ENCODE data around the gene SF3A1.

DNA sequence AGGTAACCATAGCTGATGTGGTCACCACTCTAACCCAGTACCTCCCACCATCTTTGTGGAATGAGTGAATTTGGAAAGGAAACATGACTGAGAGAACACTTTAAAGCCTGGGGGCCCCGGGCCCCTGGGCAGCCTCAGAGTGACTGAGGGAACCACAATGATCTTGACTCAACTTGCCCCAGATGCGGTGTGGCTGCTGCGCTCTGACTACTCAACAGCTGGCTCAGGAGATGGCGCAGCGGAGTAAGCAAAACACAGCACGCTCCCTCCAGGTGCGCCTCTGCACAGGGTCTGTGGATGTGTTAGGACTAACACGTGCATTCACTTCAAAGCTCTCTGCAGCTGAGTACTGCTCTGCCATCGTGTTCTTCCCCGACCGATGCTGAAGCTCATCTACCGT, 24.6 kb upstream of the SF3A1 start:
- no peak for TF ChIP-seq EZH2 (IDR thresholded peaks at IDR 0.05; ENCODE audit: borderline replicate concordance, low read depth, low read length)
- no peak for TF ChIP-seq TAF1 (IDR thresholded peaks at IDR 0.05; ENCODE audit: control insufficient read depth, extremely low read depth, insufficient read depth, low read length, severe bottlenecking)
- TF ChIP-seq, protein P1, sequence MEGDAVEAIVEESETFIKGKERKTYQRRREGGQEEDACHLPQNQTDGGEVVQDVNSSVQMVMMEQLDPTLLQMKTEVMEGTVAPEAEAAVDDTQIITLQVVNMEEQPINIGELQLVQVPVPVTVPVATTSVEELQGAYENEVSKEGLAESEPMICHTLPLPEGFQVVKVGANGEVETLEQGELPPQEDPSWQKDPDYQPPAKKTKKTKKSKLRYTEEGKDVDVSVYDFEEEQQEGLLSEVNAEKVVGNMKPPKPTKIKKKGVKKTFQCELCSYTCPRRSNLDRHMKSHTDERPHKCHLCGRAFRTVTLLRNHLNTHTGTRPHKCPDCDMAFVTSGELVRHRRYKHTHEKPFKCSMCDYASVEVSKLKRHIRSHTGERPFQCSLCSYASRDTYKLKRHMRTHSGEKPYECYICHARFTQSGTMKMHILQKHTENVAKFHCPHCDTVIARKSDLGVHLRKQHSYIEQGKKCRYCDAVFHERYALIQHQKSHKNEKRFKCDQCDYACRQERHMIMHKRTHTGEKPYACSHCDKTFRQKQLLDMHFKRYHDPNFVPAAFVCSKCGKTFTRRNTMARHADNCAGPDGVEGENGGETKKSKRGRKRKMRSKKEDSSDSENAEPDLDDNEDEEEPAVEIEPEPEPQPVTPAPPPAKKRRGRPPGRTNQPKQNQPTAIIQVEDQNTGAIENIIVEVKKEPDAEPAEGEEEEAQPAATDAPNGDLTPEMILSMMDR (IDR thresholded peaks at IDR 0.05 in 2 of 3, conservative IDR thresholded peaks at IDR 0.05 in 1 of 3; ENCODE audit: insufficient read depth in 2 of 3, low read depth in 1 of 3, low read length in 3 of 3) = no peak
- TF ChIP-seq FOS (IDR thresholded peaks at IDR 0.05; ENCODE audit: extremely low read depth, insufficient read length) = no peak
- TF ChIP-seq SETDB1 (IDR thresholded peaks at IDR 0.05; ENCODE audit: low read length) = no peak
- TF ChIP-seq TRIM28 (IDR thresholded peaks at IDR 0.05) = no peak
- TF ChIP-seq ZFX (CRISPR knock-in tag; IDR thresholded peaks at IDR 0.05) = no peak
- TF ChIP-seq, protein P2, sequence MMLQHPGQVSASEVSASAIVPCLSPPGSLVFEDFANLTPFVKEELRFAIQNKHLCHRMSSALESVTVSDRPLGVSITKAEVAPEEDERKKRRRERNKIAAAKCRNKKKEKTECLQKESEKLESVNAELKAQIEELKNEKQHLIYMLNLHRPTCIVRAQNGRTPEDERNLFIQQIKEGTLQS (IDR thresholded peaks at IDR 0.05) = no peak
- TF ChIP-seq, protein P2 (CRISPR knock-in tag; conservative IDR thresholded peaks at IDR 0.05) = no peak
- TF ChIP-seq POLR2A (conservative IDR thresholded peaks at IDR 0.05) = no peak
- no peak for TF ChIP-seq CBX8 (IDR thresholded peaks at IDR 0.05; ENCODE audit: borderline replicate concordance, extremely low read depth, low read depth, low read length, poor library complexity, severe bottlenecking)
- TF ChIP-seq ZNF274 (IDR thresholded peaks at IDR 0.05; ENCODE audit: borderline replicate concordance, low read depth, low read length) = no peak
- TF ChIP-seq TEAD4 (IDR thresholded peaks at IDR 0.05; ENCODE audit: low read length) = no peak
- no peak for TF ChIP-seq TEAD4 (CRISPR knock-in tag; IDR thresholded peaks at IDR 0.05; ENCODE audit: borderline replicate concordance)
- TF ChIP-seq GATAD2B (IDR thresholded peaks at IDR 0.05; ENCODE audit: borderline replicate concordance) = no peak
- TF ChIP-seq, protein P3, sequence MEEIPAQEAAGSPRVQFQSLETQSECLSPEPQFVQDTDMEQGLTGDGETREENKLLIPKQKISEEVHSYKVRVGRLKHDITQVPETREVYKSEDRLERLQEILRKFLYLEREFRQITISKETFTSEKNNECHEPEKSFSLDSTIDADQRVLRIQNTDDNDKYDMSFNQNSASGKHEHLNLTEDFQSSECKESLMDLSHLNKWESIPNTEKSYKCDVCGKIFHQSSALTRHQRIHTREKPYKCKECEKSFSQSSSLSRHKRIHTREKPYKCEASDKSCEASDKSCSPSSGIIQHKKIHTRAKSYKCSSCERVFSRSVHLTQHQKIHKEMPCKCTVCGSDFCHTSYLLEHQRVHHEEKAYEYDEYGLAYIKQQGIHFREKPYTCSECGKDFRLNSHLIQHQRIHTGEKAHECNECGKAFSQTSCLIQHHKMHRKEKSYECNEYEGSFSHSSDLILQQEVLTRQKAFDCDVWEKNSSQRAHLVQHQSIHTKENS (CRISPR knock-in tag; IDR thresholded peaks at IDR 0.05) = no peak

Data from K562 (cell line).